ENCODE data around the gene ZNRF3.

Gene ZNRF3

GRCh38 chr22:29009148-29009547 is 125.8 kb downstream of the ZNRF3 start:
- no peak for DNase-seq (ENCODE audit: low read depth)

- no peak for DNase-seq (ENCODE audit: low read depth)
These were observed 128.1 kb downstream of the ZNRF3 start for GRCh38 chr22:29011240-29012100.

- no peak for DNase-seq (ENCODE audit: low read depth)
These were observed 128.7 kb downstream of the ZNRF3 start for GRCh38 chr22:29012101-29012433.

GRCh38 chr22:29012952-29013351 is 129.6 kb downstream of the ZNRF3 start:
- no peak for DNase-seq (ENCODE audit: low read depth)

GRCh38 chr22:29014293-29014692 is 130.9 kb downstream of the ZNRF3 start:
- no peak for DNase-seq (ENCODE audit: low read depth)

GRCh38 chr22:29014773-29015172 is 131.4 kb downstream of the ZNRF3 start:
- no peak for DNase-seq (ENCODE audit: low read depth)

GRCh38 chr22:29016067-29016938 is 132.9 kb downstream of the ZNRF3 start:
- no peak for DNase-seq (ENCODE audit: low read depth)

GRCh38 chr22:29018293-29019189 is 135.2 kb downstream of the ZNRF3 start:
- DNase-seq (ENCODE audit: low read depth) = no peak

GRCh38 chr22:29022101-29022817 is 138.9 kb downstream of the ZNRF3 start:
- no peak for DNase-seq (ENCODE audit: low read depth)

GRCh38 chr22:29023172-29023796 is 139.9 kb downstream of the ZNRF3 start:
- no peak for DNase-seq (ENCODE audit: low read depth)

- no peak for DNase-seq (ENCODE audit: low read depth)
These were observed 143.2 kb downstream of the ZNRF3 start for GRCh38 chr22:29026579-29026978.

- no peak for DNase-seq (ENCODE audit: low read depth)
These were observed 145.1 kb downstream of the ZNRF3 start for GRCh38 chr22:29028468-29028867.

- DNase-seq (ENCODE audit: low read depth) = no peak
These were observed 146.0 kb downstream of the ZNRF3 start for GRCh38 chr22:29029202-29030000.

GRCh38 chr22:29030016-29030617 is 146.7 kb downstream of the ZNRF3 start:
- no peak for DNase-seq (ENCODE audit: low read depth)

GRCh38 chr22:29030618-29031226 is 147.3 kb downstream of the ZNRF3 start:
- DNase-seq (ENCODE audit: low read depth) = no peak

- no peak for DNase-seq (ENCODE audit: low read depth)
These were observed 148.0 kb downstream of the ZNRF3 start for GRCh38 chr22:29031227-29032011.

- DNase-seq (ENCODE audit: low read depth) = no peak
These were observed 148.7 kb downstream of the ZNRF3 start for GRCh38 chr22:29032014-29032475.

GRCh38 chr22:29032584-29032983 is 149.2 kb downstream of the ZNRF3 start:
- DNase-seq (ENCODE audit: low read depth) = no peak
